A549 (cell line): Measurements from ENCODE around the gene RPL22. TPM values are rescaled to one million over a fixed set of nuclear protein-coding genes. Genes with fewer than 3 reads are reported as not detected.

Source experiments
- ATAC-seq, 2 experiments: fragments of 200-7000 bp in 1 of 2; fragments of >200 bp in 1 of 2; cut with Nextera tagmentation in 1 of 2; cut with Tn5 transposase in 1 of 2; 3 replicates each; pipeline versions ENCODE4 v1.8.0 to v1.9.1; 2018 to 2020; ENCODE audit warnings: mild to moderate bottlenecking in 1 of 2, moderate library complexity in 1 of 2
- CTCF ChIA-PET: fragments of 300-600 bp; sonication (Branson Sonifier 250); formaldehyde crosslinking; extraction: SDS; loops from one replicate; lab custom pipeline; 2021; ENCODE audit warnings: antibody characterized with exemption, inconsistent platforms; lab: Yijun Ruan, JAX
- POLR2A ChIA-PET: fragments of 350-600 bp; formaldehyde crosslinking; extraction: SDS; loops from one replicate; lab custom pipeline; 2021; ENCODE audit warnings: antibody characterized with exemption, inconsistent platforms; lab: Yijun Ruan, JAX
- DNase-seq, 2 experiments: peaks; one replicate each; pipeline versions ENCODE4 v3.0.0 to v3.0.0-alpha.2; 2011 to 2016; ENCODE audit warnings: low read depth in 1 of 2, low spot score in 1 of 2
- FAIRE-seq: peaks from 2 replicates; lab custom pipeline; 2011; peaks lifted over from hg19 to GRCh38; lab: Jason Lieb, UNC
- H3K27ac ChIP-seq, 2 experiments: fragments of >200 bp; sonication (Bioruptor Twin); formaldehyde crosslinking; 3 replicates each; pipeline ENCODE4 v1.5.1; 2016 to 2017
- H3K4me1 ChIP-seq: fragments of >200 bp; sonication (Bioruptor Twin); formaldehyde crosslinking; 3 replicates; pipeline ENCODE4 v1.6.1; 2016
- H3K4me2 ChIP-seq: fragments of >200 bp; sonication (Bioruptor Twin); formaldehyde crosslinking; 3 replicates; pipeline ENCODE4 v1.6.1; 2016
- H3K4me3 ChIP-seq: fragments of >200 bp; sonication (Bioruptor Twin); formaldehyde crosslinking; 3 replicates; pipeline ENCODE4 v1.5.1; 2016
- H3K9me3 ChIP-seq: fragments of >200 bp; sonication (Bioruptor Twin); formaldehyde crosslinking; 3 replicates; pipeline ENCODE4 v1.6.1; 2016
- CHD2 ChIP-seq: fragments of 150-350 bp; IDR thresholded peaks from 2 replicates; pipeline ENCODE4 v1.6.1; 2014; ENCODE audit warnings: low read length; ENCODE audit not compliant: partially characterized antibody
- CTCF ChIP-seq: fragments of >200 bp; sonication (Bioruptor Twin); formaldehyde crosslinking; IDR thresholded peaks from 3 replicates; pipeline ENCODE4 v1.5.1; 2016
- EHF ChIP-seq: fragments of 250-450 bp; sonication (Bioruptor Pico); IDR thresholded peaks from 2 replicates; pipeline ENCODE4 v1.5.0; 2020; ENCODE audit warnings: mild to moderate bottlenecking
- EHMT2 ChIP-seq: fragments of 200-600 bp; sonication (generic); IDR thresholded peaks from 2 replicates; pipeline ENCODE4 v1.6.1; 2016; ENCODE audit warnings: antibody characterized with exemption, low read depth, mild to moderate bottlenecking, moderate library complexity
- FOSB ChIP-seq: fragments of 250-450 bp; sonication (Bioruptor Pico); IDR thresholded peaks from 2 replicates; pipeline ENCODE4 v1.5.0; 2020; ENCODE audit warnings: mild to moderate bottlenecking, moderate library complexity
- HOXA7 ChIP-seq: fragments of 250-450 bp; sonication (Bioruptor Pico); IDR thresholded peaks from 2 replicates; pipeline ENCODE4 v1.5.0; 2020; ENCODE audit warnings: mild to moderate bottlenecking, moderate library complexity
- KDM1A ChIP-seq: fragments of 200-600 bp; sonication (generic); IDR thresholded peaks from 2 replicates; pipeline ENCODE4 v1.6.1; 2016; ENCODE audit warnings: low read depth, mild to moderate bottlenecking
- MAFK ChIP-seq: fragments of 450-650 bp; IDR thresholded peaks from 2 replicates; pipeline ENCODE4 v1.6.1; 2014; ENCODE audit not compliant: partially characterized antibody
- NPAS2 ChIP-seq: fragments of 250-450 bp; sonication (Bioruptor Pico); IDR thresholded peaks from 2 replicates; pipeline ENCODE4 v1.8.0; 2022; ENCODE audit warnings: mild to moderate bottlenecking, moderate library complexity, borderline replicate concordance
- PBX3 ChIP-seq: IDR thresholded peaks from 2 replicates; pipeline ENCODE4 v1.6.1; 2012
- RCOR1 ChIP-seq: fragments of 150-350 bp; IDR thresholded peaks from 2 replicates; pipeline ENCODE4 v1.6.1; 2014; ENCODE audit warnings: antibody characterized with exemption, low read length, low read depth
- RFX5 ChIP-seq: fragments of 450-650 bp; IDR thresholded peaks from 2 replicates; pipeline ENCODE4 v1.7.1; 2014; ENCODE audit warnings: antibody characterized with exemption, mild to moderate bottlenecking, moderate library complexity
- RNF2 ChIP-seq: fragments of 200-600 bp; sonication (generic); IDR thresholded peaks from 2 replicates; pipeline ENCODE4 v1.6.1; 2016; ENCODE audit warnings: low read depth, mild to moderate bottlenecking, antibody characterized with exemption, moderate library complexity, borderline replicate concordance
- SMC3 ChIP-seq: fragments of >200 bp; sonication (Bioruptor Twin); formaldehyde crosslinking; IDR thresholded peaks from 3 replicates; pipeline ENCODE4 v1.6.1; 2018; ENCODE audit warnings: inconsistent platforms
- ZC3H11A ChIP-seq: fragments of 450-650 bp; IDR thresholded peaks from 2 replicates; pipeline ENCODE4 v1.6.1; 2014; ENCODE audit warnings: antibody characterized with exemption, mild to moderate bottlenecking
- ZFP36 ChIP-seq: fragments of 450-650 bp; IDR thresholded peaks from 2 replicates; pipeline ENCODE4 v1.6.1; 2014; ENCODE audit warnings: borderline replicate concordance; ENCODE audit not compliant: partially characterized antibody
- ZSCAN20 ChIP-seq: fragments of 250-450 bp; sonication (Bioruptor Pico); IDR thresholded peaks from 2 replicates; pipeline ENCODE4 v1.8.0; 2022; ENCODE audit warnings: mild to moderate bottlenecking, moderate library complexity
- WGBS: methylation state at CpG from one replicate; pipeline ENCODE4 v1.1.6; 2017; ENCODE audit errors: missing lambda C conversion rate; 5-methylcytosine and 5-hydroxymethylcytosine counted together
- polyA plus RNA-seq, 4 experiments: library from polyadenylated mRNA; depleted of rRNA in 3 of 4; stranded (reverse); fragments of >200 nt; fragmentation: RNase III in 1 of 4; extraction: RNeasy Plus Mini Kit Qiagen cat#74134 plus additional on column Dnase treatment in 1 of 4; gene quantifications; 2 replicates in 3 of 4; 3 replicates in 1 of 4; pipeline ENCODE4 v1.2.3, GENCODE V29; 2011 to 2017
- TF ChIP-seq, protein P1 (sequence below): fragments of 150-350 bp; IDR thresholded peaks from 2 replicates; pipeline ENCODE4 v1.6.1; 2014; ENCODE audit warnings: low read depth, mild to moderate bottlenecking, low read length
- TF ChIP-seq, protein P2 (sequence below): fragments of 200-600 bp; sonication (generic); IDR thresholded peaks from 2 replicates; pipeline ENCODE4 v1.6.1; 2016; ENCODE audit warnings: antibody characterized with exemption, mild to moderate bottlenecking, moderate library complexity

RPL22 gene
- polyA plus RNA-seq, 2 of the 4 experiments (the other 2 are of a cell fraction) = 373 to 377 TPM

DNA sequence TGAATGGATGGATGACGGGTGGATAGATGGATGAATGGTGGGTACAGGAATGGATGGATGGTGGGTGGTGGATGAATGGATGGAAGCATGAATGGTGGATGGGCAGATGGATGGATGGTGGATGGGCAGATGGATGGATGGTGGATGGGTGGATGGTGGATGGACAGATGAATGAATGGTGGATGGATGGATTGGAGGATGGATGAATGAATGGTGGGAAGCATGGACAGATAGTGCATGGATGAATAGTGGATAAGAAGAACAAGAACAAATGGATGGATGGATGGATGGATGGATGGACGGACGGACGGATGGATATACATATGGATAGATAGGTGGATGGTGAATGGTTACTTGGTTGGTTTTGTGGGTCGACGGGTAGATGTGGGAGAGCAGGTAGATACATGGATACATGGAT, 24.0 kb downstream of the RPL22 start:
- ChIA-PET CTCF (no interaction called here), POLR2A (no interaction called here)
- DNase-seq = no peak
- Histone ChIP-seq H3K4me3 (no peak overlapping the region), H3K4me1 (peaks cover 6% of the 10 kb centered on the region; the same call in 2 of the 3 replicates), H3K4me2 (no peak overlapping the region), H3K27ac (no peak overlapping the region), H3K9me3 (no peaks in the 10 kb centered on the region)
- no peak for ATAC-seq
- FAIRE-seq = no peak
- TF ChIP-seq EHF = no peak
- WGBS = 52% methylated on average over 6 of the region's 6 CpGs

GRCh38 chr1:6174621-6175410, 24.6 kb downstream of the RPL22 start:
- 60% methylated on average over 5 of the region's 5 CpGs for WGBS
- ChIA-PET CTCF (no interaction called here), POLR2A (no interaction called here)
- H3K4me2 ChIP-seq = no peak overlapping the region
- no peak overlapping the region for H3K27ac ChIP-seq
- ATAC-seq = no peak
- H3K4me1 ChIP-seq = peaks cover 6% of the 10 kb centered on the region; the same call in 2 of the 3 replicates
- FAIRE-seq = no peak
- TF ChIP-seq KDM1A = no peak
- TF ChIP-seq PBX3 = no peak
- TF ChIP-seq ZFP36 = no peak
- TF ChIP-seq RFX5 = no peak
- no peak for TF ChIP-seq SMC3
- no peak for TF ChIP-seq NPAS2 (CRISPR knock-in tag)
- H3K4me3 ChIP-seq = no peak overlapping the region
- no peak for DNase-seq
- H3K9me3 ChIP-seq = no peaks in the 10 kb centered on the region

DNA sequence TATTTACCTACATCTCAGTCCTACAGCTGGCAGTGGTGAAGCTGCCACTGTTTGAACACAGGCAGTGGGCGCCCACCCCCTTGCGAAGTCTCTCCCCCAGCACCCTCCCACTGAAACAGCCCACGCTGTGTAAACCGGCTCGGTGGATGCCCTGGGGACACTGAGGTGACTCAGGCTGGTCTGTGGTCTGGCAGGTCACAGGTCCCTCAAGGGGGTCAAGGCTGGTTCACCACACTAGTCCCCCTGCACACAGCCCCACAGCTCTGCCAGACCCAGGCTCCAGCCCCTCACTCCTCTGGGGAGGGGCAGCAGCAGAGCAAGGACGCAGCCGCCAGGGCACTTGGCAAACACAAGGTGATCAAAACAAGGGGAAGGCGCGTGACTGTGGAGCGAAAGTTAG, 26.8 kb downstream of the RPL22 start:
- Histone ChIP-seq H3K9me3 (no peaks in the 10 kb centered on the region), H3K4me3 (no peak overlapping the region), H3K27ac (no peak overlapping the region), H3K4me1 (no peaks in the 10 kb centered on the region), H3K4me2 (no peak overlapping the region)
- FAIRE-seq (no peak), ATAC-seq (no peak), DNase-seq (no peak)
- ChIA-PET CTCF (interaction anchor here (0.6 to 3.2 kb wide), 8 partner anchors 15 to 122 kb away, joined by 3 to 18 read pairs (median 4); no protein-coding TSS in a partner anchor), POLR2A (no interaction called here)
- WGBS = 45% methylated on average over 9 of the region's 10 CpGs
- no peak for TF ChIP-seq RCOR1
- TF ChIP-seq HOXA7 (CRISPR knock-in tag) = no peak
- no peak for TF ChIP-seq ZSCAN20 (CRISPR knock-in tag)
- TF ChIP-seq, protein P1, sequence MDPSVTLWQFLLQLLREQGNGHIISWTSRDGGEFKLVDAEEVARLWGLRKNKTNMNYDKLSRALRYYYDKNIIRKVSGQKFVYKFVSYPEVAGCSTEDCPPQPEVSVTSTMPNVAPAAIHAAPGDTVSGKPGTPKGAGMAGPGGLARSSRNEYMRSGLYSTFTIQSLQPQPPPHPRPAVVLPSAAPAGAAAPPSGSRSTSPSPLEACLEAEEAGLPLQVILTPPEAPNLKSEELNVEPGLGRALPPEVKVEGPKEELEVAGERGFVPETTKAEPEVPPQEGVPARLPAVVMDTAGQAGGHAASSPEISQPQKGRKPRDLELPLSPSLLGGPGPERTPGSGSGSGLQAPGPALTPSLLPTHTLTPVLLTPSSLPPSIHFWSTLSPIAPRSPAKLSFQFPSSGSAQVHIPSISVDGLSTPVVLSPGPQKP = no peak
- TF ChIP-seq EHMT2 = no peak
- TF ChIP-seq RNF2 = no peak
- TF ChIP-seq, protein P2, sequence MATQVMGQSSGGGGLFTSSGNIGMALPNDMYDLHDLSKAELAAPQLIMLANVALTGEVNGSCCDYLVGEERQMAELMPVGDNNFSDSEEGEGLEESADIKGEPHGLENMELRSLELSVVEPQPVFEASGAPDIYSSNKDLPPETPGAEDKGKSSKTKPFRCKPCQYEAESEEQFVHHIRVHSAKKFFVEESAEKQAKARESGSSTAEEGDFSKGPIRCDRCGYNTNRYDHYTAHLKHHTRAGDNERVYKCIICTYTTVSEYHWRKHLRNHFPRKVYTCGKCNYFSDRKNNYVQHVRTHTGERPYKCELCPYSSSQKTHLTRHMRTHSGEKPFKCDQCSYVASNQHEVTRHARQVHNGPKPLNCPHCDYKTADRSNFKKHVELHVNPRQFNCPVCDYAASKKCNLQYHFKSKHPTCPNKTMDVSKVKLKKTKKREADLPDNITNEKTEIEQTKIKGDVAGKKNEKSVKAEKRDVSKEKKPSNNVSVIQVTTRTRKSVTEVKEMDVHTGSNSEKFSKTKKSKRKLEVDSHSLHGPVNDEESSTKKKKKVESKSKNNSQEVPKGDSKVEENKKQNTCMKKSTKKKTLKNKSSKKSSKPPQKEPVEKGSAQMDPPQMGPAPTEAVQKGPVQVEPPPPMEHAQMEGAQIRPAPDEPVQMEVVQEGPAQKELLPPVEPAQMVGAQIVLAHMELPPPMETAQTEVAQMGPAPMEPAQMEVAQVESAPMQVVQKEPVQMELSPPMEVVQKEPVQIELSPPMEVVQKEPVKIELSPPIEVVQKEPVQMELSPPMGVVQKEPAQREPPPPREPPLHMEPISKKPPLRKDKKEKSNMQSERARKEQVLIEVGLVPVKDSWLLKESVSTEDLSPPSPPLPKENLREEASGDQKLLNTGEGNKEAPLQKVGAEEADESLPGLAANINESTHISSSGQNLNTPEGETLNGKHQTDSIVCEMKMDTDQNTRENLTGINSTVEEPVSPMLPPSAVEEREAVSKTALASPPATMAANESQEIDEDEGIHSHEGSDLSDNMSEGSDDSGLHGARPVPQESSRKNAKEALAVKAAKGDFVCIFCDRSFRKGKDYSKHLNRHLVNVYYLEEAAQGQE = no peak
- no peak for TF ChIP-seq ZC3H11A
- no peak for TF ChIP-seq FOSB (CRISPR knock-in tag)
- no peak for TF ChIP-seq CHD2
- no peak for TF ChIP-seq PBX3
- no peak for TF ChIP-seq CTCF
- TF ChIP-seq MAFK = no peak
